ENCODE measurements around the gene MAML3.

The MAML3 gene

DNA sequence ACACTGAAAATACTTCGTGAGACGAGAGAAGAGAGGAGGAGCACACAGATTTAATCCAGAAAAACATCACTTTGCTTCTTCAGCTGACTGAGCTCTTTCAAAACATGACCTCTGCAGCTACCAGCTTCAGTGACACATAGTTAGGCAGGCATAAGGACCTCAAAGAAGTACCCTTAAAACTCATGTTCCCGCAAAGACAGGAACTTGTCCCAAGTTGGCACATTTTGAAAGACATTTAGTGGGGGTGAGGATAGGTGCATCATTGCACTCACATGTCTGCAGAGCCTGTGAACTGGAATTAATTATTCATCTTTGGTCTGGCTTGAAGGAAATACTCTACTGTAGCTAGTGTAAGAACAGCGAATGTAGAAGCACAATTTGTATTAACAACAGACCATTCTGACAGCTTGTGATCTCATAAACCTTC lies 266.6 kb downstream of the MAML3 start:
- DNase-seq = no peak

DNA sequence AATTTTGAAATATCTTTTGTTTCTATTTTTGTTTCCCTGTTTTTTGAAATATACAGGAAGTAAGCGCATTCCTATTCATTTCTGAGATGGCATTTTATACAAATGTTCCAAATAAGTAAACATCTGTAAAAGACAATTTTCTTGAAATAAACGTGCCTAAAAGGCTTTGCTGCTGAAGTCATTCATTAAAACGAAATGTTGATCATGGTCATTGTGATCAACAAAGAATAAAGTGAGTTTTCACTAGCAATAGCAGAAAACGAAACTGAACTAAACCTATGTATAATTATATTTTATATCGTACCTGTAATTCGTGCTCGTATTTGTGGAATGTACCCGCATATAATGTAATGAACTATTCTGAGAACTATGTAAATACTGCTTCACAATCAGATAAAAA lies 267.2 kb downstream of the MAML3 start:
- DNase-seq = no peak

DNA sequence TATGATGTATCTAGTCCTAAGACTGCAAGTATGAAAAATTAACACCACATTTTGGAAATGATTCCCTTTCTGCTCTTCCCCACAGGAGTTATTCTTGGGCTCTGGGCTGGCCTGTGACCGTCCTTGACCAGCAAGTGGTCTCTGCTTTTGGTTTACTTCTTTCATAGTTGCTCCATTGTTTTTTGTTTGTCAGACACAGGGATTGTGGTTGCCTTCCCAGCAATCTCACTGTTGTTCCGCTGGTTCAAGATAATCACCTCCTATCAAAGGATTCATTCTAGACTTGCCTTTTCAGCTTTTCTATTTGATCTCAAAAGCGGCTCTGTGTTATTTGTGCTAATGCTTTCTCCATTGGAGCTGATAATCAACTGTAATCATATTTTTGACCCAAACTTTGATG lies 269.5 kb downstream of the MAML3 start:
- DNase-seq = no peak

DNA sequence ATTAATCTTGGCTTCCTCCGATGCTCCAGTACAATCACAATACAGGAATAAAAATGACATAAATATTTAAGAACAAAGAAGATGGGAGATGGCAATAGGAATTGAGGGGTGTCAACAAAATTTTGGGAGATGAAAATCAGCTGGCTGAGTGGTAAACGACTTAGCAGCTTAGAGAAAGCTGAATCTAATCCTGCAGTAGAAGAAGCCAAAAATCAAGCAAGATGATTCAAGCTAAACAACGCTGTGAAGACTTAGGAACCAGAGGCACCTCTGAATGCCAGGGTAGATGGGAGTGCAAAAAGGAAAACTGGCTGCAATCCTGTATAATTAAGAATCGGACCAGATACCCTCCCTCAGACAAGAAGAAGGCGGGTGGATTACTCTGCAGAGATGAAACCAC lies 273.1 kb downstream of the MAML3 start:
- DNase-seq = no peak

DNA sequence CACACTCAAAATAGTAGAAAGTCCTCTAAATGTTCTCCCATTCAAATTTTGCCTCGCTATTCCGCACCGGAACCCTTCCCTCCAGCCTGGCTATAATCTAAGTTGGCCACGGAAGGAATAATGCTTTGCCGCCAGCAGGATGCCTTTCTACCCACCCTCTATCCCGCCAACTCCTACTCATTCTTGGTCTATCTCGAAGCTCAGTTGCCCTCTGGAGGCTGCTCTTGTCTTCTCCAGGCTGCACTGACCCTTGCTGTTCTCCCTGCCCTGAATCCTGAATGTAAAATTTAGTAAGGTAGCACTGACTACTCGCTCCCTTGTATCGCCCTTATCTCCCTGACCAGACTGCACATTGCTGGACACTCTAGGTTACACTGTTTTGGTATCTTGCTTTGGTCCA lies 275.9 kb downstream of the MAML3 start:
- no peak for DNase-seq

DNA sequence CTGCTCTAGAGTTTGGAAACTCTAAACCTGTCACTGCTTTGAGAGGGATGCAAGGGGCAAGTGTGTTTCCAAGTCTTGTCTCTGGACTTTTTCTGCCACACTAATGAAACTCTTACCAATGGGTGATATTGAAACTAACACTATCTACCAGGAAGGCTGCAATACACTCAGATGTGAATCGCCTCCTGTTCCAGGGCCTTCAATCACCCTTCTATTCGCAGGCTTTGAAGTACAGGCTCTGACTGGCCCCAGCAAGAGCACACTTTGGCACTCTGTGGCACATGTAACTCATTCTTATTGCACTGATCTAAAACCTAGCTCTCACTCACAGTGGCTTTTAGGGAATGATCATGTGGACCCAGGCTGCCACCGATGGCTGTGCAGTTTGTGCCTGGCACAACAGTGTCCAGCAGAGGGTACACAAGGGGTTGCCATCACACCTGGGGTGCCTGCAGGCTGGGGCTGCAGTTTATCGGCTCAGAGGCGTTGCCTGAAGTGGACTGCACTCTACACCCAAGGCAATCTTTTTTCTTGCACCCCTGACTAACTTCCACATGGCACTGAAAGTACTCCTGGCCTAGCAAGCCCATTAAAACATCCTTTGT lies 277.5 kb downstream of the MAML3 start:
- DNase-seq = no peak

DNA sequence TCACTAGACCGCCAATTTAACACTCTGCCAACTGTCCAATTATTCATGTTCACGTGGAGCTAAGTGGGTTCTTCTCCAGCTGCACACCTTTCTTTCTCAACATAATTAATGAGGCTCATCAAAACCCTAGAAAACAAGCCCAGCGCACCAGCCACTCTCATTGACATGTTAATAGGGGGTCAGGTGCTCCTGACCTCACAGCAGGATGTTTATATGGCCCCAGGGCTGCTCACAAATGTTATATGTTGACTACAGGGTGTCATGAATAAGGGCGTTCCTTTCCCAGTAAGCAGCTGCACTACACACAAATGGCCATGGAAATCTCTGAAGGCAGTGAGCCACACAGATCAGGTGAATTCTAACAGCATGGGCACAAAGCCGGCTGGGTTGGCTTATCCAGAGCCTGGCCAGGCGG lies 278.6 kb downstream of the MAML3 start:
- peak; percentile 67 for DNase-seq

DNA sequence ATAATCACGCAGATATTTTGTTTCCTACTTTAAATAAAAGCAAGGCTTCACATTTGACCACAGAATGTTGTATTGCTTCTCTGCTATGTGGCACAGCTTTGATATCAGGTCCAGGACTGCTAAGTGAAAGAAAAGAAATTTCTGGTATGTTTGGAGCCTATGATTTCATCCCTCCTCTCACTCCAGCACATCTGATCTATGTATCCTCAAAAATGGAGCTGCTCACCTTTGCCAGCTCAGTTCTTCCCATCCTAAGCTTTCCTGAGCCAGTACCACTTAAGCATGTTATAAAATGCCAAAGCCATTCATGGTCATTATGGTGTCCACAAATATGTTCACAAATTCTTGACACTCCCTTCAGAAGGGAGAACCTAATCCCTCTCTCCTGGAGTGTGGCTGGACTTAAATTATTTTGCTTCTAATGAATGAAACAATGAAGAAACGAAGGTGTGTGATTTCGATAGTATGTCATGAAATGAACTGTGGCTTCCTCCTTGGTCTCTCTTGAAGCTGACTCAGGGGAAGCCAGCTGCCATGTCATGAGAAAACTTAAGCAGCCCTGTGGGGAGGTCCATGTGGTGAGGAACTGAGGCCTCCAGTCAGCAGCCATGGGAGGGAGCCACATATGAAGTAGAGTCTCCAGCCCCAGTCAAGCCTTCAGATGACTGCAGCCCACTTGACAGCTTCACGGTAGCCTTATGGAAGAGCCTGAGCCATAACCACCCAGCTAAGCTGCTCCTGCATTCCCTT lies 280.7 kb downstream of the MAML3 start:
- DNase-seq = no peak

DNA sequence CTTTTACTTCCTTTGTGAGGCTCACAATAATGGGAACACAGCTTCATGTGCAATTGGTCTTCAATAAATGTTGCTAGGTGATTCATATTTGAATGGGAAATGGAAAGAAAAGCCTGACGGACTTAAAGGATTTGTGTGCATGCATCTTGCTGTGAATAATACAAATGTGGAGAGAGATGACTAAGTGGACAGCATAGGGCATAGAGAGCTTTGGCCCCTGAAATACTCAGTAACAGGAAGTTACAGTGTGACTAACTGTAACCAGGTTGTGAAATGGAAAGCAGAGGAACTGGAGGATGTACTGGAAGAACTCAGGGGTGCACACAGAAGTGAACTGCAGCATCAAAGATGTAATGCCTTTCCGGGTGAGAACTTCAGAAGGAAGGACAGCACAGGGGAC lies 281.7 kb downstream of the MAML3 start:
- no peak for DNase-seq

DNA sequence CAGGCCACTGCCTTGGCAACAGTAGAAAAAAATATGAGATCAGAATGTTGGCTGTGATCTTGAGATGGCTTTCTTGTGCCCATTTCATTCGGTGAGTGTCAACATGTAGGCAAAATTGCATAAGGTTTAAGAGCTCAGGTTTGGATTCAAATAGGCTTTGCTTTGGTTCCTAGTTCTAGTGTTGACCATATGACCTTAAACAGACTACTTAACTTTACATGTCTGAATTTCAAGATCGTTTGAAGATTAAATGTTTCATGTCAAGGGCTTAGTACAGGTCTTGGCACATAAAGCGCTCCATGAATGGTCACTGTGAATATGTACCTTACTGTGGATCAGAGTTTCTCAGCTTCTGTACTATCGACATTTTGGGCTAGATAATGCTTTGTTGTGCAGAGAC lies 284.2 kb downstream of the MAML3 start:
- no peak for DNase-seq

DNA sequence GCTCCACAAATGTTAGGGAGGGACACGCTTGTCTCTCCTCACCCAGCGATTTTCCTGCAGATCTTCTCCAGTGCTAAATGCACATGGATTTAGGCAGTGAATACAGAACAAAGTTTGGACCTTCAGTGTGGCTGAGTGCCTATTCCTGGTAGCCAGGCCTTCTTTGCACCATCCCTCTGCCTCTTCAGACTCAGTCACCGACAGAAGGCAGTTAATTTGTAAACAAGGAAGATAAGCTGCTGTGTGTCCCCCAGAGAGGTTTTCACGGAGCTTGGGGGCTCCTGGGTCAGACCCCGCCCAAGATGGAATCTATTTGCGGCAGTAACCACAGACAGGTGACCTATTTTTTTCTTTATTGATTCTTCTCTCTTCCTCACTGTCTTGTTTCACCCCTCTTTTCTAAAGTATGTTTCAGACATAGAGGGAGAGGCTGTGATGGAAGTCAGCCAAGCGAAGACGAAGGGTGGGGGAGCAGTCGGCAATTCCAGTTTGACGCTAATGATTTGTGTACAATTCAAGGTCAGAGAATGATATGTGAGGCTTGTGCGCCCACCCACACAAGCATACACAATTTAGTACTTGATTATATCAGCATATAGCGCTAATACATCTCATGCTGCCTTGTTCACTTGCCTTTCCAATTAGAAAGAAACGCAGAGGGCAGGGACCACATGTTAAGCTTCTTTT lies 287.6 kb downstream of the MAML3 start:
- no peak for DNase-seq

DNA sequence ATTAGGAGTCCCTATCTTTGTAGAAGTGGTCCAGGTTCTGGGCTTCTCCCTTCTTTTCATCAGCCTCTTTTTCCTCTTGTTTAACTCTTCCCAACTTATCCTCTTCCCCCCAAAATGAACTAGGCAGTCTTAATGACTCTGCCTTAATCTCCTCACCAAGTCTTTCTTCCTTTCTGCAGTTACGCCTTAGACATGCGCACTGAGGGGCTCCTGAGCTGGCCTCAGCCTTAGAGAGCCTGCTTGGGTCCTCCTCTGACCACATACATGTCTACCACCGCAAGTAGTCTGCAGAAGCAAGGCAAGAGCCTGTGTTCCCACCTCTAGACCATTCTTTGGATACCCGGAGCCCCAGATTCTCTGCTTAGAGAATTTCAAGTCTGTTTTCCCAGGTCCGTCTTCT lies 288.4 kb downstream of the MAML3 start:
- DNase-seq = no peak

DNA sequence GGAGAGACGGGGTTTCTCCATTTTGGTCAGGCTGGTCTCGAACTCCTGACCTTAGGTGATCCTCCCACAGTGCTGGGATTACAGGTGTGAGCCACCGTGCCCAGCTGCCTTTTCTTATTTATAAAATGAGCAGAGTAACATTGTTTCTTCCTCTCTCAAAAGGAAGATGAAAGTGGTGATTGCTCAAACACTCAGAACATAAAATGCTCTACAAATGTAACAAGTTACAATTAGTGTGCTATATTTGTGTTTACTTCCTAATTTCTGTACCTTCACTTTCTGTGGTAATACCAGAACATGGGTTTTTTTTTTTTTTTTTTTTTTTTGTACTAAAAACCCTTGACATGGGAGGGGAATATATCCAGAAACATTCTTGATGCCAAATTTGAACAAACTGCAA lies 290.5 kb downstream of the MAML3 start:
- DNase-seq = no peak

DNA sequence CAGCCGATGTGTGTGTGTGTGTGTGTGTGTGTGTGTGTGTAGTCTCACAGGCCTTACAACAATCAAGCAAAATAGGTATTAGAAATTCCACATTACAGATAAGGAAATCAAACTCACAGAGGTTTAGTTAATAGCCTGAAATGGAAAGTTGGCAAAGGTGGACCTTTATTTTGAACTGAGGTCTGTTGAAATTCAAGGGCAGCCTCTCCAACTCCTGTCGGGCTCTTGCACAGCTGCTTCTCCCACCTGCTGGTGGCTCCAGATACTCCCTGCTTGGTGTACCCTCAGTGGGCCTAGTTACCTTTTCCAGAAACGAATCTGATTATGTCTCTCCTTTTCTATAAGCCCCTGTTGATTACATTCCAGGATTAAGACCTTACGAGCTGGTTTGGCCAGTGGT lies 292.5 kb downstream of the MAML3 start:
- no peak for DNase-seq

DNA sequence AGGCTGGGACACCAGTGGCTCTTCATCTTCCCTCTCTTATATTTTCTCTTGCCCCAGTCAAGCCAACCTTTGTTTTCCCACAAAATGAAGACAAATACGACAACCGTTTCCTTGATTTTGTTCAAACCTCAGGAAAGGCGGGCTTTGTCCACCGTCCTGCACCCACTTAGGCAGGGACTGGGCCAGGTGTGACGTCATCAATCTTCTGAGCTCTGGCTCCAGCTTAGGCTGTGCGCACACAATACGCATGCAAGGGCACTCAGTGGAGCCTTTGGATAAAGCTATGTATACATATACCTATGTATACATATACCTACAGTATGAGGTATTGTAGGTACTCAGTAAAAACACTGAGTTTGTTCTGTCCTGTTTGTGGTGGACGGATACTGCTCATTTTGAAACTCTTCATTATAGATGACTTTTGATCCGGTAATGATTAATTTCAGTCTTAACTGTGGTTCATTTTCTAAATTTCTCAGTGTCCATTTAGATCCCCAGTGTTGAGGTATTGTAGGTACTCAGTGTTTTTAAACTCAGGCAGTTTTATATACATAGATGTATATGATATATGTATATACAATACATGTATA lies 293.5 kb downstream of the MAML3 start:
- no peak for DNase-seq

DNA sequence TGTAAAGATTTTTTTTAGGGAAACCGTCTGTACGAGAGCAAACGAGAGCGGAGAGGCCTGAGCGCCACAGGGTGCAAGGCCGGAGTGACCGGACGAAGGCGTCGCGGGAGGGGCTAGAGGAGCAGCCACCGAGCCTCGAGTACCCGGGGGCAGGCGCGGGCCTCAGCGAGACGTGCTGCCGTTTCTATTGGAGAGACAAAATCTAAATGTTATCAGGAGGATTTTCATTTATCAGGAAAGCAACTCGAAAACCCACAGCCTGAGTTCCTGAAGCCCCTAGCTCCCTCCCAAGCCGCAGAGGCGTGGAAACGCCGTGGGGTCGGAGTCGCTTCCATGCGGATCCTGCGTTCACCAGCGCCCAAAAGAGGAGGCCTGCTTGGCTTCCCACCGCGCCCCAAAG lies 294.1 kb downstream of the MAML3 start:
- DNase-seq = no peak

DNA sequence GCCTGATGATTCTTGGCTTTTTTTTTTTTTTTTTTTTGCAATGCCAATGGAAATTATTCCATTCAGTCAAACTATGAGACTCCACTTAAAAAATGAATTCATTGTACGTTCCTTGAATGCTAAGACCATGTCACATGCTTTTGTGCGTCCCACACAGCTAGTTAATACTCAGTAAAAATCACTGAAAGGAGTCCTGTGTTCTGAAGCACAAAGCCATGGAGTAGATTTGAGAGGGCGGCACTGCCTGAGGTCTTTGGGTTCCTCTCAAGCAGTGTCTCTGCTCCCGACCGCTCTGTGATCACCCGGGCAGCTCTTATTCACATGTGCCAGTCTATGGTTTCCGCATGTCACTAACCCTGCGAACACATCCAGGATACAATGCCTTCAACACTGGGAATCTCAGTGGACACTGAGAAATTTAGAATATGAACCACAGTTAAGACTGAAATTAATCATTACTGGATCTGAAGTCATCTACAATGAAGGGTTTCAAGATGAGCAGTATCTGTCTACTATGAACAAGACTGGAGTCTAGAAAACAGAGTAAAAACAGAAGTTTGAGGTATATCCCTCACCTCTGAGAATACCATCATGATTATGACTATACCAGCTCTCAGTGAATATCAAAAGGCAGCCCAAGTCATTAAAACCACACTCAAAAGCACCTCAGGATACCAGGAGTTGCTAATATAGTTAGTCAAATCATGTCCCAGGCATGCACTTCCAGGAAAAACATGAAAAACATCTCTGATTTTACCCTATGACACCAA lies 295.4 kb downstream of the MAML3 start:
- DNase-seq = no peak

DNA sequence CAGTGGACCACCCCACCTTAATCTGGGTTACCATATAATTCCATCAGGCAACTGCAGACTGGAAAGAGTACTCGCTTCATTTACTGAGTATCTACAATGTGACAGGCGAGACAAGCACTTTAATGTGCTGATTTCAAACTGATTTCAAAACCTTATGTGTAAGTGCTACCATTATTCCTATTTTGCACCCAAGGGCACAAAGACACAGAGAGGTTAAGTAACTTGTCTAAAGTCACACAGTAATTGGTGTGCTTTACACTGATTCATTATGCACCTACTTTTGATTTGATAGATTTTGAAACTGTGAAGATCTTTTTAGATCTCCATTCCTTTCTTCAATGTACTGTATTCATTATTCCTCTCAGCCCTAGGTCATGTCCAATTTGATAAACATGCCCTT lies 296.0 kb downstream of the MAML3 start:
- no peak for DNase-seq

DNA sequence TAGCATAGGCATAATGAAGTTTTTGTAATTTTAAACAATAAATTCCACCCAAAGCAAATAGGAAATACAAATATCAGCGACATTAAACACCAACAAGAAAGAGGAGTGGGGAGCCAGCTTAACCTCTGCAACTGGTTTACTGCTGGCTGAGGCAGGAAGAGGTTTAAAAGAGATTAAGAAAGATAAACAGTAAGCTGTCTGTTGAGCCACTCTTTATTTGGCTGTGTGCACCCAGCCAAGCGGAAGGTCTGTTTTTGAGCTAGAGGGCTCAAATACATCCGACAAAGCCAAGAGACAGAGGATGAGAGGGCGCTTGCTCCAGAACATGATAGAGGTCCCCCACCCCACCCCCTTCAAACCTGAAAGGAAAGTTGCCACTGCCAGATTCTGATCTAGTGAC lies 297.0 kb downstream of the MAML3 start:
- DNase-seq = no peak

DNA sequence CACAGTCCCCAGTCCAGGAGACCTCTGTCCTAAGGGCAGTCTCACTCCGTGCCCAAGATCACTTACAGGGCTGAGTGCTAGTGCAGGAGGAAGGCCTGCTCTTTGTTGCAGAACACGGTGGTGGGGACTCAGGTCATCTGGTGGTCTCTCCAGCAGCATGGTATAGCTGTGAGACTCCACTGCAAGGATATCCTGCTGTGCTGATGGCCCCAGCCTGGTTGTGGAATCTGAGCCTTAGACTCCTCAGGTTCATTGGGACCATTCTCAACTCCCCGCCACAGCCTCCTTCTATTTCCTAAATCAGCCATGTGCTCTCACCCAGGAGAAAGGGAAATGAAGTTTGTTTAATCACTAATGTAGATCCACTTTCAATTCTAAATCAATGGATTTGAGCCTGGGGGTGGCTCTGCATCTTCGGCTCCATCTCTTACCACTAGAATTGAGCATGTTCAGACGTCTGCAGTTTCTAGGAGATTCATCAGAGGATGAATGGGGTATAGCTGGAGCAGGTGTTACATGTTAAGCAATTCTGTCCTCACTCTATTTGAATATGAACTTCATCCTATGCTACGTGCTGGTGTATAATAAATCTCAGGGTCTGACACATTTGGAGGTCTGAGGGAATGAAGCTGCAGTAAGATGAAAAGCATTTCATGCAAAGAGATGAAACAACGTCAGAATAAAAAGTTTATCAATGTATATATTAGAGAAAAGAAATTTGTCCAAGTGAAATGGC lies 299.1 kb downstream of the MAML3 start:
- no peak for DNase-seq

DNA sequence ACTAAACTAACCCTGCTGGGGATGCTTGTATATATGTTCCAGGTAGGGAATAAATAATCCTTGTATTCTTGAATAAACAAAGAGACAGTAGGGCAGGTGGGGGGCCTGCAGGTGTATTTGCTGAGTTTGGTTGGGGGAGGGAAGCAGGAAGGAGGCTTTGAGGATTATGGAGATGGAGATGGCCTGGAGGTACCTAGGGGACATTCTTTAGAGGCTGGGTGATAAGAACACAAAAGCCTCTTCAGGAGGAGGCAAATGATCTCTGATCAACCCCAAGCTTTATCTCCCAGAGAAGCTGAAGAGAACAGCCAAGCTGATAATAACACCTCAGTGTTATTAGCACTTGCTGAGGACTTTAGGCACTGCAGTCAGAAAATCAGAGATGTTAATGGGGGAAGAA lies 300.7 kb downstream of the MAML3 start:
- no peak for DNase-seq

DNA sequence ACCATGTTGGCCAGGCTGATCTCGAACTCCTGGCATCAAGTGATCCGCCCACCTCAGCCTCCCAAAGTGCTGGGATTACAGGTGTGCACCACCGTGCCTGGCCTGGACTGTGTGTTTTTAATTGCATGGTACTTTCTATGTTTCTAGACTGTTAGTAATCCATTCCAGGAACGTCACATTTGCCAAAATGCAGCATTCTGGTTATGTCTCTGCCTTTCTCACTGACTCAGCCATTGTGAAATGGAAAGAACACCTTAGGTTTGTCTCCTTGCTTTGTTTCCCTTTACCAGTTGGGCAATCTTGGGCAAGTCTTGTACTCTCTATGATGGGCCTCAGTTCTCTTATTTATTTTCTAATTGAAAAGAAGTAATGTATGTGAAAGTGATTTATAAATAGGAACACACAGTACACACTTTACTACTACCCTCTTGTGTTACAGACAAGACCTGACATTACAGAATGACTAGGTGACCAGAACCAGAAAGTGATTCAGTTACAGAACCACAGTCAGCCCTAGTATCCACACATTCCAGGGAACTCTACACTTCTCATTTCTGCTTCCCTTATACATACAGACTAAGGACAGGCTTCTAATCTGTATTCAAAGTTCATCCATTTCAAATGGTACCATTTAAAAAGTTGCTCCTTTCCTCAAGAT lies 301.2 kb downstream of the MAML3 start:
- no peak for DNase-seq
